IPS-NIHi11 (cell line): ENCODE data around the gene HEPACAM.

Source experiments
- DNase-seq: peaks from one replicate; pipeline ENCODE4 v3.0.0; 2012; ENCODE audit warnings: mixed read lengths, low spot score

Gene HEPACAM

GRCh38 chr11:124884869-124885479, 50.9 kb downstream of the HEPACAM start:
- no peak for DNase-seq

GRCh38 chr11:124884340-124884739, 51.5 kb downstream of the HEPACAM start:
- no peak for DNase-seq

GRCh38 chr11:124882339-124883071, 53.3 kb downstream of the HEPACAM start:
- no peak for DNase-seq

- no peak for DNase-seq
Observed at GRCh38 chr11:124880958-124881357, 54.9 kb downstream of the HEPACAM start.

DNA sequence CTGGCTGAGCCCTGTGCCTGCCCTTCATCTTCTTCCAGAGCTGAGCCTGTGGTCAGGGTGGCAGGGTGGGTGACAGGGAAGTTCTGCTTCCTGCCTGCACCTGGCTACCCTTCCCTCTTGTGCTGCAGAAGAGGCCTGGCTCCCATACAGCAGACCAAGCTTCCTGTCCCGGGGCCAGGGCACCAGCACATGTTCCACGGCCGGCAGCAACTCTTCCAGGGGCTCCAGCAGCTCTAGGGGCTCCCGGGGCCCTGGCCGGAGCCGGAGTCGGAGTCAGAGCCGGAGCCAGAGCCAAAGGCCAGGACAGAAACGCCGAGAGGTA, 55.6 kb downstream of the HEPACAM start:
- no peak for DNase-seq

DNA sequence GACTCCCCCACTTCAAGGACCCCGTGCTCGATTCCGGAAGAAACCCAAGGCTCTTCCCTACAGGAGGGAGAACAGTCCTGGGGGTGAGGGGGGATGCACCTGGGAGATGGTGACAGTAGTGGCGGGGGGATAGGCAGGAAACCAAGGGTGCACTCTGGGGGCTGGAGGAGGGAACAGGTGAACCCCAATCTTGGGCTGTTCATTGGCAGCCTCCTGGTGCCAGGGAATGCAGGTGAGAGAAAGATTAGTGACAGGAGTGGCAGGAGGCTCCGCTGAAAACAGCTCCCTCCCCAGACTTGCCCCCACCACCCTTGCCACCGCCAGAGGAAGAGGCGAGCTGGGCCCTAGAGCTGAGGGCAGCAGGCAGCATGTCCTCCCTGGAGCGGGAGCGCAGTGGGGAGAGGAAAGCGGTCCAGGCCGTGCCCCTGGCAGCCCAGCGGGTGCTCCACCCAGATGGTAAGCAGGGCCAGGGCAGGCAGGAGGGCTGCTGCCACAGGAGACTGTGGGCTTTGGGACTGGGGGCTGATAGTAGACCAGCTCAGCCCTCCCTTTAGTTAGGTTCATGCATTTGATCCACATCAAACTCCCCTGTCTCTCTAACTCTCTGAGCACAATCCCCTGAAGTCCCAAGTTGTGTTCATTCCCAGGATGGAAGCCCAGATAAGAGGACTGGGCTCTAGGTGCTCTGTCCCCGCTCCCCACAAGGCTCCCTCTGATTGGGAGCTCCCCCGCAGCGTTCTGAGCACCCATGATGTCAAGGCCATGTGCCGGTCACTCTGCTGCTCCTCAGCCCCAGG, 56.2 kb downstream of the HEPACAM start:
- DNase-seq = no peak

- peak; percentile 1 for DNase-seq
Observed at GRCh38 chr11:124878759-124879492, 56.9 kb downstream of the HEPACAM start.

- no peak for DNase-seq
Observed at GRCh38 chr11:124877910-124878758, 57.7 kb downstream of the HEPACAM start.

DNA sequence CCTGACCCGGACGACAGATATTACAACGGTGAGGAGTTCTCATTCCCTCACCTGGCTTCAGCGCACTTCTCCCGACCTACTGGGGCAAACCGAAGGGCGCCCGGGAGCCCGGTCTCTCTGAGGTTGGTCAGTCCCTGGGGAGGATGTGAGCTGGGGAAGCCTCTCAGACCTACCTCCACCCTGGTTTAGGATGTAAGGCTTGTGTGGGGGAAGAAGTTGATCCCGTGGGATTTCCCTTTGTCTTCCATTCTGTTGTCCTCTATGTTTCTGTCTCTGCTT, 58.3 kb downstream of the HEPACAM start:
- no peak for DNase-seq

DNA sequence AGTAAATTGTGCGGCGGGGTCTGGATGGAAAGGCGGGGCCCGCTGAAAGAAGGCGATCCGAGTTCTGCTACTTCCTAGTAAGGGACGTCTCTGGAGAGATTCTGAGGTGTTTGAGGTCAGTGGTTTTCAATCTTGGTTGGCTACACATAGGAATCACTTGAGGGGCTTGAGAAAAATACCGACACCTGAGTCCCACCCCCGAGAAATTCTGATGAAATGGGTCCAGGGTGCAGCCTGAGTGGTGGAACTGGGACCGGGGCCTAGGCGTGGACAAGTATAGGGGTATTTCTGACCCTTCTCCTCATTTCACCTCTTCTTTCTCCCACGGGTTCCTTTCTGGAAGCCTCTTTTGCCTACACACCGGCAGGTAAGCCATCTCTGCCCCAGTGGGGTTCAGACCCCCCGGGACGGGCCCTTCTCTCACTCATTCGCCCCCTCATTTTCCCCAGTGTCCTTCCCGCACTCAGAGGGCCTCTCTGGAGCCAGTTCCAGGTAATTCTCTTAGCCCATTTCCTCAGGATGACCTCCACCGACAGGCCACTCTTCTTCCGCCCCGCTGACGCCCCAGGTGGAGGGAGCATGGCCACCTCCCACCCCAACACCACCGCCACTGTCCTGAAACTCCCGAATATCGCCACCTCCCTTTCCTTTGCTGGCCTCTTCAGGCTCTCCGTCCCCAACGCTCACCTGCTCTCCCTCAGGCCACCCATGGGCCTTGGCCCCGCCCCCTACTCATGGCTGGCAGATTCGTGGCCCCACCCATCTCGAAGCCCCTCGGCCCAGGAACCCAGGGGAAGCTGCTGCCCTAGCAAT, 58.8 kb downstream of the HEPACAM start:
- DNase-seq = peak; percentile 55

DNA sequence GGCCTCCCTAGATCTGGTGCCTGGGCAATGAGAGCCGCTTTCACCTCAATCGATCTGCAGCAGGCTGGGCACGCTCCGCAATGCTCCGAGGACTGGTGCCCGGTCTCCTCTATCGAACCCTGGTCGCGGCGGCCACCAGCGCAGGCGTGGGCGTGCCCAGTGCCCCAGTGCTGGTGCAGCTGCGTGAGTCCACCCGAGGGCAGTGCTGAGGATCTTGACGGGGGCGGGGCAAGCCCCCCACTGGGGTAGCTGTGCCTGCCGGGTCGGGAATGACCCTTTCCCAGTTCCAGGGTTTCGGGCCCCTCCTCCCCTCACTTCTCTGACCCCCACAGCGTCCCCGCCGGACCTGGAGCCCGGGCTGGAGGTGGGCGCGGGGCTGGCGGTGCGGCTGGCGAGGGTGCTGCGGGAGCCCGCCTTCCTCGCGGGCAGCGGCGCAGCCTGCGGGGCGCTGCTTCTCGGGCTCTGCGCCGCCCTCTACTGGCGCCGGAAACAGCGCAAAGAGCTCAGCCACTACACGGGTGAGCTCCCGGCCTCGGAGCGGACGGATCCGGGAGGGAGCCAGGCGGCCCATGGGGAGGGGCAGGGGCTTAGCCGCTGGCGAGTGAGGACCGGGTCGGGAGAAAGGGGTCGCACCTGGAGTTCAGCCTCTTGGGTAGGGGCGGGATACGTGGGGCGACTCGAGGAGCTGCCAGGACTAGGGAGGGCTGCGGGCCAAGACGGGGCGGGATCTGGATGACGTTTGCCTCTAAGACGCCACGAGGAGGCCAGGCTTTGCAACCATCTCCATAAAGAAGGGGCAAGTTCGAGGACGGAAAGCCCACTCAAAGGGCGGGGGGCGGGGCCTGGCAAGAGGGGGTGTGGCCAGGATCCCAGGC, 59.7 kb downstream of the HEPACAM start:
- DNase-seq = peak; percentile 92

DNA sequence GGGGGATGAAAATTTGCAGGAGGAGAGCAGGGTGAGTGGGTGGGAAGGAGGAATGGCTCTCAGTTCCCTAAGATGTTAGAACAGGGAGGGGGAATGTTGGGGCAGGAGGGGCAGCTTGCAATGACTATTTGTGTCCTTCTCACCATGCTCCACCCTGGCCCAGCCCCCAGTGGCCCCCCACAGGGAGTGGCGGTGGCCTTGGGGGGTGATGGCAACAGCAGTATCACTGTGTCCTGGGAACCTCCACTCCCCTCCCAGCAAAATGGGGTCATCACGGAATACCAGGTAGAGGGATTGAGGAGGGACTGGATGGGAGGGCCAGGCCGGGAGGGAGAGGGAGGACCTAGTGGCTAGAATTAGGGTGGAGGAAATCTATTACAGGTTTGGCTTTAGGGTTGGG, 60.4 kb downstream of the HEPACAM start:
- no peak for DNase-seq

DNA sequence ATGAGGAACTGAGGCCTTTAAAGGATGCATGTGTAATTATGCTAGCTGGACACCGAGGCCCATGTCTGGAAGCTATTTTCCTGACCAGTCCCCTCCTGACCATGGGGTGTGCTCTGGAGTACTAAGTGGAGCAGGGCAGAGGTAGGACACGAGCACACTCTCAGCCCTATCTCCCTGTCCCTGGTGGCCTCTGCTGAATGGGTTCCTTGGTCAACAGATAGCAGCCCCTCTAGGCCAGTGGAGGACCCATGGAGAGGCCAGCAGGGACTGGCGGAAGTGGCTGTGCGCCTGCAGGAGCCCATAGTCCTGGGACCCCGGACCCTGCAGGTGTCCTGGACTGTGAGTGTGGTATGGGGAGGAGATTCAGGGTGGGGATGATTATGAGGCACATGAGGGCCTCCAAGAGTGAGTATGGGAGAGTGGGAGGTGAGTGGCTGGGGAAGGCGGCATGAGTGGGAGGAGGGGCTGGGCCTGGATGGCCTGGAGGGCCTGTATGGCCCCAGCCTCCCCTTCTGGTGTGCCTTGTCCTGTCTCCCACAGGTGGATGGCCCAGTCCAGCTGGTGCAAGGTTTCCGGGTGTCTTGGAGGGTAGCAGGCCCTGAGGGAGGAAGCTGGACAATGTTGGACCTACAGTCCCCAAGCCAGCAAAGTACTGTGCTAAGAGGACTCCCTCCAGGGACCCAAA, 61.1 kb downstream of the HEPACAM start:
- no peak for DNase-seq

GRCh38 chr11:124873951-124874350, 61.9 kb downstream of the HEPACAM start:
- no peak for DNase-seq

DNA sequence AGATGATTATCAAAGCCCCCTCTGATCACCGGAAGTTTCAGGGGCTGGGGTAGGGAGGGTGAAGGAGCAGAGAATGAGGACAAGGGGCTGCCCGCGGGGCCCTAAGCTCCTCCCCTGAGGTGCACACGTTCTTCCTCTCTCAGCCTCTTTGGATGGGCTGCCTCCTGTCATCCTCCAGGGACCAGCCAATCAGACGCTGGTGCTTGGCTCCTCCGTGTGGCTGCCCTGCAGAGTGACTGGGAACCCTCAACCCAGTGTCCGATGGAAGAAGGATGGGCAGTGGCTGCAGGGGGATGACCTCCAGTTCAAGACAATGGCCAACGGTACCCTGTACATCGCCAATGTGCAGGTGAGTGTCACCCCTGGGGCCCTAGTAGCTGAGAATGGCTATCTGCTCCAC, 63.1 kb downstream of the HEPACAM start:
- peak; percentile 62 for DNase-seq

DNA sequence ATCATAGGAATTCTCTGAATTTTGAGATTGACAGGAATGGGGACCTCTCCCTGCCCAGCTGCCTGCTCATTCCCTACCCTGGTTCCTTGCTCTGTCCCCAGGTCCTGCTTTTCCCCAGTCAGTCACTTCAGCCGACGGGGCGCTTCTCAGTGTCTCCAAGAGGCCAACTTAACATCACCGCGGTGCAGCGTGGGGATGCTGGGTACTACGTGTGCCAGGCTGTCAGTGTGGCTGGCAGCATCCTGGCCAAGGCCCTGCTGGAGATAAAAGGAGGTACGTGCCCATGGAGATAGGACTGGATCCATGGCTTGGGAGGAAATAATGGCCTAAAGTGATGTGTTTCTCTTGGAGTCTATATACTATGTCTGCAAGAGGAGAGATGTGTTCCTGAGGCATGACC, 63.6 kb downstream of the HEPACAM start:
- DNase-seq = no peak

GRCh38 chr11:124870430-124870829, 65.4 kb downstream of the HEPACAM start:
- DNase-seq = no peak

DNA sequence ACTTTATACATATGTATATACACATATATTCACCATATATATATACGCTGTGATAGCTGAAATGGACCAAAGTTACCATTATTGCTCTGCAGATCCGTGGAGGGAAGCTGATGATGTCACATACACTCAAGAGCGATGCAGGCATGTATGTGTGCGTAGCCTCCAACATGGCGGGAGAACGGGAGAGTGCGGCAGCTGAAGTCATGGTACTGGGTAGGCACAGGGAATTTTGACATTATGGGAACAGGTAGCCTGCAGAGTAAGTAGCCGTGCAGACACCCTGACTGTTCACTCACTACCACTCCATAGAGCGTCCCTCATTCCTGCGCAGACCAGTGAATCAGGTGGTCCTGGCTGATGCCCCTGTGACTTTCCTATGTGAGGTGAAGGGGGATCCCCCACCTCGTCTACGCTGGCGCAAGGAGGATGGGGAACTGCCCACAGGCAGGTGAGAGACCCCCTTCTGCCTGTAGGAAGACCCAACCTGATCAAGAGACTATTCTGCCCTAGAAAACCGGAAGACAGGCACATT, 65.9 kb downstream of the HEPACAM start:
- no peak for DNase-seq

DNA sequence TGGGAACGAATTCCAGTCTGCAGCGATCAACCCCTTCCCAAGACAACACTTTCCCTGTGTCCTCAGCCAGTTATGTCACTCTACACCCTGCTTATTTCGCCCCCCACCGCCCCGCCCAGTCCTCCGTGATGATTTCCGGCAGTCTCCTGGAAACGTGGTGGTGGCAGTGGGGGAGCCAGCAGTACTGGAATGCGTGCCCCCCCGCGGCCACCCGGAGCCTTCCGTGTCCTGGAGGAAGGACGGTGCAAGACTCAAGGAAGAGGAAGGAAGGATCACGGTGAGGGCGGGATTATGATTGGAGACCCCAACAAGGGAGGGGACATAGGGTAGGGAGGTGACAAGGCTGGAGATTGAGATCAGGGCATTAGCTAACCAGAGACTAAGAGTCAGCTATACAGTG, 66.5 kb downstream of the HEPACAM start:
- no peak for DNase-seq
